ENCODE results near the gene AMZ1.
"Not testable (repeated sequence)": the region's sequence is repeated elsewhere in the genome, so short reads cannot be mapped to it uniquely, and the experiment has no call there.

Gene AMZ1

DNA sequence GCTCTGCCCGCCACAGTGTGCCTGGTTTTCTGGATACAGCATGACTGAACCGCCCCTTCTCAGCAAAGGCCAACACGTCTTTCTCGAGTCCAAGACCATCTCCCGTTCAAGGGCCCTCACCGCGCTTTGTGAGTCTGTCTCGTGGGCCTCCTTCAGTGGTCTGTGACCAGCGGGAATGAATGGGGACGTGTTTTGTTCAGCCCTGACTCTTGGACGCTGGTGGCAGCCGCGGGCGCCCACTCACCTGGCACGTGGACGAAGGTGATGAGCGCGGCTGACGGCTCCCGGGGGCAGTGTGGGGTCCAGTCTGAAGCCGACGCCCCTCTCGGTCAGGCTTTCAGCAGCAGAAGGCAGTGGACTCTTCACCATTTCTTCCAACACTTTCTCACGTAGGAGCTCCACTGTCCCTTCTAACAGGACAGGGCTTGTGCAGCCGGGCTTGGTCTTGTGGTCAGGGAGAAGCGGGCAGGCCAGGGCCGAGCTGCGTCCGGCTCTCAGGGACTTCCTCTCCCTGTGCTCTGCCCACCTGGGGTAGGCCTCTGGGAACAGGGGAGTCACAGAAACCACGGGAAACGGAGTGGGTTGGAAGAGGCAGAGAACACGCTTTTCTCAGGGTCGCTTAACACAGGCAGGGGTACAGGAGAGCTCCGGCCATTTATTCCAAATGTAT lies 30.4 kb downstream of the AMZ1 start:
- Histone ChIP-seq H3K27me3 (replicated peaks; ENCODE audit: control insufficient read depth, insufficient read depth, low read length, poor library complexity, severe bottlenecking) (no peaks in the 10 kb centered on the region), H3K4me3 (ENCODE audit: insufficient read depth, low read depth, low read length, poor library complexity, severe bottlenecking) (no peak overlapping the region), H3K36me3 (ENCODE audit: control insufficient read depth, insufficient read depth, low read length) (no peaks in the 10 kb centered on the region), H3K27ac (ENCODE audit: insufficient read depth, low read length, poor library complexity, severe bottlenecking) (no peak overlapping the region), H3K4me1 (ENCODE audit: control insufficient read depth, insufficient read depth, low read length, poor library complexity, severe bottlenecking) (peaks cover 32% of the 10 kb centered on the region), H3K9me3 (ENCODE audit: control insufficient read depth, low read length) (no peaks in the 10 kb centered on the region)
- no peak for DNase-seq

GRCh38 chr7:2719007-2719406 lies 31.0 kb downstream of the AMZ1 start:
- peaks cover 32% of the 10 kb centered on the region for H3K4me1 ChIP-seq (ENCODE audit: control insufficient read depth, insufficient read depth, low read length, poor library complexity, severe bottlenecking)
- no peaks in the 10 kb centered on the region for H3K27me3 ChIP-seq (replicated peaks; ENCODE audit: control insufficient read depth, insufficient read depth, low read length, poor library complexity, severe bottlenecking)
- no peak overlapping the region for H3K27ac ChIP-seq (ENCODE audit: insufficient read depth, low read length, poor library complexity, severe bottlenecking)
- no peak overlapping the region for H3K4me3 ChIP-seq (ENCODE audit: insufficient read depth, low read depth, low read length, poor library complexity, severe bottlenecking)
- no peaks in the 10 kb centered on the region for H3K36me3 ChIP-seq (ENCODE audit: control insufficient read depth, insufficient read depth, low read length)
- peak in 2 of 3 donors; percentile 22 to 36 for DNase-seq
- H3K9me3 ChIP-seq (ENCODE audit: control insufficient read depth, low read length): no peaks in the 10 kb centered on the region

GRCh38 chr7:2720024-2720423 lies 32.0 kb downstream of the AMZ1 start:
- Histone ChIP-seq H3K4me3 (ENCODE audit: insufficient read depth, low read depth, low read length, poor library complexity, severe bottlenecking) (no peak overlapping the region), H3K4me1 (ENCODE audit: control insufficient read depth, insufficient read depth, low read length, poor library complexity, severe bottlenecking) (peaks cover 30% of the 10 kb centered on the region), H3K27ac (ENCODE audit: insufficient read depth, low read length, poor library complexity, severe bottlenecking) (no peak overlapping the region), H3K9me3 (ENCODE audit: control insufficient read depth, low read length) (no peaks in the 10 kb centered on the region), H3K27me3 (replicated peaks; ENCODE audit: control insufficient read depth, insufficient read depth, low read length, poor library complexity, severe bottlenecking) (no peaks in the 10 kb centered on the region), H3K36me3 (ENCODE audit: control insufficient read depth, insufficient read depth, low read length) (no peaks in the 10 kb centered on the region)
- DNase-seq: no peak

GRCh38 chr7:2721842-2722241 lies 33.8 kb downstream of the AMZ1 start:
- Histone ChIP-seq H3K4me3 (ENCODE audit: insufficient read depth, low read depth, low read length, poor library complexity, severe bottlenecking) (no peak overlapping the region), H3K4me1 (ENCODE audit: control insufficient read depth, insufficient read depth, low read length, poor library complexity, severe bottlenecking) (peaks cover 13% of the 10 kb centered on the region), H3K36me3 (ENCODE audit: control insufficient read depth, insufficient read depth, low read length) (peaks cover 2% of the 10 kb centered on the region), H3K9me3 (ENCODE audit: control insufficient read depth, low read length) (no peaks in the 10 kb centered on the region), H3K27me3 (replicated peaks; ENCODE audit: control insufficient read depth, insufficient read depth, low read length, poor library complexity, severe bottlenecking) (no peaks in the 10 kb centered on the region), H3K27ac (ENCODE audit: insufficient read depth, low read length, poor library complexity, severe bottlenecking) (no peak overlapping the region)
- no peak for DNase-seq

DNA sequence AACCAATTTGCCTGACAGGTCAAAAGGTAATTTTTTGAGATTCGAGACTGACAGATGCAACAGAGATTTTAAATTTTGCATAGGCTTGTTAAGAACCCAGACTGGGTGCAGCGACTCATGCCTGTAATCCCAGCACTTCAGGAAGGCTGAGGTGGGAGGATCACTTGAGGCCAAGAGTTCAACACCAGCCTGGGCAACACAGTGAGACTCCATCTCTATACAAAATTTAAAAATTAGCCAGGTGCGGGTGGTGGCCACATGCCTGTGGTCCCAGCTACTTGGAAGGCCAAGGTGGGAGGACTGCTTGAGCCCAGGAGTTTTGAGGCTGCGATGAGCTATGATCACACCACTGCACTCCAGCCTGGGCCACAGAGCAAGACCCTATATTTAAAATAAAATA lies 34.6 kb downstream of the AMZ1 start:
- Histone ChIP-seq H3K27me3 (replicated peaks; ENCODE audit: control insufficient read depth, insufficient read depth, low read length, poor library complexity, severe bottlenecking) (no peaks in the 10 kb centered on the region), H3K36me3 (ENCODE audit: control insufficient read depth, insufficient read depth, low read length) (peaks cover 3% of the 10 kb centered on the region), H3K4me1 (ENCODE audit: control insufficient read depth, insufficient read depth, low read length, poor library complexity, severe bottlenecking) (peaks cover 8% of the 10 kb centered on the region), H3K4me3 (ENCODE audit: insufficient read depth, low read depth, low read length, poor library complexity, severe bottlenecking) (no peak overlapping the region), H3K9me3 (ENCODE audit: control insufficient read depth, low read length) (no peaks in the 10 kb centered on the region), H3K27ac (ENCODE audit: insufficient read depth, low read length, poor library complexity, severe bottlenecking) (no peak overlapping the region)
- no peak for DNase-seq

DNA sequence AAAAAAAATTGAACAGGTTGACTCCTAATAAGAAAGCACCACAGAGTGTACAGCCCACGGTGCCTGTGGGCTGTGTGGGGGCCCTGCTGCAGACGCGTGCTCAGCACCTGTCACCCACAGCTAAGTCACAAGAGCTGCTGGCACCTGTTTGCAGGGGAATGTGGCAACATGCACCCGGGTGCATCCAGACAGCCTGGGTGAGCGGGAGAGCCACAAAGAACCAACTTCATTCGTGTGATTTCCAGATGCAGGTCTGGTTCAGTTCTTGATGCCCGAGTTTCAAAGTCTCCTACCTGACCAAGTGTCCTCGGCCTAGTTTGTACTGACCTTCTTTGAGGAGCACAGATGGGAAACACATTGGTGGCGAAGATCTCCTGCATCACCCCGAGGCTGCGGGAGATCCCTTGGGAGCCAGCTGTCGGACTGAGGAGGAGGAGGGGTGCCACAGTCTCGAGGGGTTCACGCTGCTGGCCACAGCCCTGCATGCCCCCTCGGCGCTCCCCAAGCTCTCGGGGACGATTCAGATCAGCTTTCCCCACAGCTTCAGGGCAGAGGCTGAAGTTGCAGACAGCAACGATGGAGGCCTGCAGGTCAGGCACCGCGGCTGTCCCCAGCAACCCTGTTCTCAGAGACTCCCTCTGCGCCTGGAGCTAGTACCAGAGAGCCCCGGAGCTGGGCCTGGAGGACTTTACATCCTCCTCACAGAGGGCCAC lies 35.3 kb downstream of the AMZ1 start:
- Histone ChIP-seq H3K27me3 (replicated peaks; ENCODE audit: control insufficient read depth, insufficient read depth, low read length, poor library complexity, severe bottlenecking) (no peaks in the 10 kb centered on the region), H3K27ac (ENCODE audit: insufficient read depth, low read length, poor library complexity, severe bottlenecking) (no peak overlapping the region), H3K36me3 (ENCODE audit: control insufficient read depth, insufficient read depth, low read length) (peaks cover 3% of the 10 kb centered on the region), H3K9me3 (ENCODE audit: control insufficient read depth, low read length) (no peaks in the 10 kb centered on the region), H3K4me3 (ENCODE audit: insufficient read depth, low read depth, low read length, poor library complexity, severe bottlenecking) (no peak overlapping the region), H3K4me1 (ENCODE audit: control insufficient read depth, insufficient read depth, low read length, poor library complexity, severe bottlenecking) (peaks cover 8% of the 10 kb centered on the region)
- DNase-seq: no peak

- H3K36me3 ChIP-seq (ENCODE audit: control insufficient read depth, insufficient read depth, low read length); DNase-seq; H3K27me3 ChIP-seq (replicated peaks; ENCODE audit: control insufficient read depth, insufficient read depth, low read length, poor library complexity, severe bottlenecking): not testable (repeated sequence)
Observed at GRCh38 chr7:2724036-2724435, 36.0 kb downstream of the AMZ1 start.

GRCh38 chr7:2724453-2725177 lies 36.6 kb downstream of the AMZ1 start:
- no peak for DNase-seq

More at GRCh38 chr7:2724036-2724435, 36.0 kb downstream of the AMZ1 start:
- not testable (repeated sequence) for H3K4me1 ChIP-seq (ENCODE audit: control insufficient read depth, insufficient read depth, low read length, poor library complexity, severe bottlenecking); H3K4me3 ChIP-seq (ENCODE audit: insufficient read depth, low read depth, low read length, poor library complexity, severe bottlenecking); H3K27ac ChIP-seq (ENCODE audit: insufficient read depth, low read length, poor library complexity, severe bottlenecking); H3K9me3 ChIP-seq (ENCODE audit: control insufficient read depth, low read length)

DNA sequence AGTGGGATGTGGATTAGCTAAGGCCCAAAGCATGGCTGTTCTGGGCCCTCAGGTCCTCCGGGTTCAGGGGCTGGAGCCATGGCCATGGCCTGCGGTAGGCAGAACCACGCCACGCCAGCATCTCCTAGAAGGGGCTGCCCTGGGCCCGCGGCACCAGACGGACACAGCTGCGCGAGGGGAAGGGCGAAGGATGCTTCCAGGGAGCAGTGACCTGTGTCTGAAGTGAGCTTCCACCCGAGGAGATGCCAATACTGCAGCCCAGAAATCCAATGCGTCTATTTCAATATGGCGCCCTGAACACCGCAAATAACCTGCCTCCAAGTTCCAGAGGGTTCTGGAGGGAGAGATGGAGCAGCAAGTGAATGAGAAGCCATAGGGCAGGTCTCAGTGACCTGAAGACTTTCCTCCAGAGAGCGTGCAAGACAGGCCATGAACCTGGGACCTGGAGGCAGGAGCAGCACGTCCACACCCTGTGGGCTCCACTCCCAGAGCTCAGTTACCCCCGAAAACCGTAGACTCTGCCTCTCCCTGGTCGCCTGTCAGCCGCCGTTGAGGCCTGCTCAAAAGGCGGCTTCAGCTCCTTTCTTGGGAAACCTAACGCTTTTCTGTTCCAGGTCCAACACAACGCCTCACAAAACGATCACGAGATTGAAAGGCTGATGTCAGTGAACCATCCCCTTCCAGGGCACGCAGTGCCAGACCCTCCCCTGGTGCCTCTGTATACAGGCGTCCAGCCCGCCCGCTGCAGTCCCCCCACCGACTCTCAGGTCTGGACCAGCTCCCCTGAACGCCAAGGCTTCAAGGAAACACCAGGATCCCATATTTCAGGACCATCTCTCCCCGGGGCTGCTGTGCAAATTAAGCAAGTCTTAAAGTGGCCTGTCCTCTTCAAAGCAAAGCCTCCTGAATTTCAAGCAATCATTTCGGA lies 37.4 kb downstream of the AMZ1 start:
- Histone ChIP-seq H3K4me3 (ENCODE audit: insufficient read depth, low read depth, low read length, poor library complexity, severe bottlenecking) (no peak overlapping the region), H3K4me1 (ENCODE audit: control insufficient read depth, insufficient read depth, low read length, poor library complexity, severe bottlenecking) (peaks cover 5% of the 10 kb centered on the region), H3K27me3 (replicated peaks; ENCODE audit: control insufficient read depth, insufficient read depth, low read length, poor library complexity, severe bottlenecking) (no peaks in the 10 kb centered on the region), H3K36me3 (ENCODE audit: control insufficient read depth, insufficient read depth, low read length) (peaks cover 3% of the 10 kb centered on the region), H3K27ac (ENCODE audit: insufficient read depth, low read length, poor library complexity, severe bottlenecking) (no peak overlapping the region), H3K9me3 (ENCODE audit: control insufficient read depth, low read length) (no peaks in the 10 kb centered on the region)
- DNase-seq: no peak

More at GRCh38 chr7:2724453-2725177, 36.6 kb downstream of the AMZ1 start:
- Histone ChIP-seq H3K9me3 (ENCODE audit: control insufficient read depth, low read length) (no peaks in the 10 kb centered on the region), H3K4me1 (ENCODE audit: control insufficient read depth, insufficient read depth, low read length, poor library complexity, severe bottlenecking) (peaks cover 5% of the 10 kb centered on the region), H3K4me3 (ENCODE audit: insufficient read depth, low read depth, low read length, poor library complexity, severe bottlenecking) (no peak overlapping the region), H3K27me3 (replicated peaks; ENCODE audit: control insufficient read depth, insufficient read depth, low read length, poor library complexity, severe bottlenecking) (no peaks in the 10 kb centered on the region), H3K36me3 (ENCODE audit: control insufficient read depth, insufficient read depth, low read length) (peaks cover 3% of the 10 kb centered on the region), H3K27ac (ENCODE audit: insufficient read depth, low read length, poor library complexity, severe bottlenecking) (no peak overlapping the region)
